Stimulated activated CD8-positive, alpha-beta memory T cell treated with anti-CD3 and anti-CD28 coated beads, Interleukin-12 subunit alpha, Interleukin-12 subunit beta, amount 100 ng/mL, for 24 hours (primary cell): ENCODE data around the gene PAX3.
"Not testable (repeated sequence)": the region's sequence is repeated elsewhere in the genome, so short reads cannot be mapped to it uniquely, and the experiment has no call there.

ENCODE experiments used
- DNase-seq: peaks from one replicate; pipeline ENCODE4 v3.0.0-alpha.2; 2020; ENCODE audit errors: extremely low read depth

Gene PAX3

DNA sequence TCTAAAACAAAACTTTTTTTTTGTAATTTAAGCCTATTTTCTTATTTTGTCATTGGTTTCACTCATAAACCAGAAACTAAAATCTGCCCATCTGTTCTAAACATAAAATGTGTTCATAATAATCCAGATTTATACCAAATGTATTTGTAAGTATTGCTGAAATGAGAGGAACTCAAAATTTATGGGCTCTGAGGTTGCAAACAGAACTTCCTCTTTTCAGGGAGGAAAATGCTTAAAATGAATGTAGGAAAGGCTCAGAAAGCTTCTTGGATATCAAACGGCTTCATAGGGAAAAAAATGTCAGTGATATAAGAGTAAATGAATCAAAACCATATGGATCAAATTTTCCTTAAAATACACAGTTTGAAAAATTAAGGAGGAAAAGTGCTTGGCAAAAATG, 83.9 kb downstream of the PAX3 start:
- no peak for DNase-seq

GRCh38 chr2:222213049-222213448, 85.7 kb downstream of the PAX3 start:
- no peak for DNase-seq

DNA sequence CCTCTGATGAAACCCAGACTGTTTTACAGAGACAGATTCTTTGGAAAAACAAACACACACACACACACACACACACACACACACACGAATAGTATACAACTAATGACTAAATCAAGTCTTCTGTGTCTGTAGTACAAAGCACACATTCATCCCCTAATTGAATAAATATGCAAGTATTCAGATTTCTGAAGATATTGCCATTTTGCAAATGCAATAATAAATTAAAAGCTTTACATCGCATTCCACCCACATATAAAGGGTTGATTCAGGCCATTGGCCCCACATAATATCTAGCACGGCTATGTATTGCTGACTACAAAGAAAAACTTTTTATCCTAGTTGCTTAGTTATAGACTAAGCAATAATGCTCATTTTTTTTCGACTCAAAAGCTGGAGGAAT, 86.2 kb downstream of the PAX3 start:
- DNase-seq: no peak

DNA sequence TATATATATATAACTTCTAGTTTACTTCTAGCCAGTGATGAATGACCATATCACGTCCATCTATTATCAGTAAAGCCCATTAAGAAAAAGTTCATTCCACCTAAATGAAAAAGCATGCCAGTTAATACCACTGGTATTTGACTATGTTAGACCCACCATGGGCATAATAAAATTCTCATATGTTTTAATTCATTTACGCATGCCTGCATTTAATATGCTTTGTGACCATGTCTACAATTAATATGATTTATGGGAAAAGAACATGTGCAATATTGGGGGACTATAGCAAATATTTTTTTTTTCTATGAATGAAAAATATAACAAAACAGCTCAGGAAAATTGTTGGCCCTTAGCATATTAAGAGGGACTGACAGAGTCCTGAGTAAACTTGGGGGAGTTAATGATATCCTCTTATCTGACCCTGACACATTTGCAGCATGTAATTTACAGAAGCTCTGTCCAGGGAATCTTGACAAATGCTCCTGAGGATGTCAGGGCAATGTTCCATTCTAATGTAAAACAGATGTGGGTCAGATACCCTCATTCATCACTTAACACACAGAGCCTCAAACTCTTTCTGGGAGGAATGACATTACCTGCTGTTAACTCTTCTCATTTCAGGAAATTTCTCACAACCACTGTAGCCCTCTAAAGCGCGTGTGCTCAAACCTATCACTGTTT, 90.6 kb downstream of the PAX3 start:
- no peak for DNase-seq

- DNase-seq: no peak
Observed at GRCh38 chr2:222205136-222205535, 93.7 kb downstream of the PAX3 start.

GRCh38 chr2:222203041-222203440, 95.8 kb downstream of the PAX3 start:
- DNase-seq: no peak

DNA sequence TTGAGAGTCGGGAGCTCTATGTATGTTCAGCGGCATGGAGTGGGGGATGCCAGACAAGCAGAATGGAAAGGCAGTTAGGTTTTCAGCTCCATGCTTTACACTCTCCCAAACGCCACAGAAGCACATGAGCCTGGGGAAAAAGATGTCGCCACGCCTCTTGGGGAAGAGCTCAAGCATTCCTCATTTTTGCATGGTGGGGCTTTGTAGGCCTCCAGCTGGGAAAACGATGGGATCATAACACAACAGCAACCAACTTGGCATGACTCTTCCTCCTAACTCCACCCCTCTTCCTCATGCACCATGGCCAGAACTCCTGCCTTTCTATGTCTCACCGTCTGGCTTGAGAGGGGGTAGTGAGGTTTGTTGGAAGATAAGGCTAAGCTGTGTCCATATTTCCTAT, 102.6 kb downstream of the PAX3 start:
- DNase-seq: no peak

GRCh38 chr2:222194669-222195068, 104.1 kb downstream of the PAX3 start:
- no peak for DNase-seq

GRCh38 chr2:222193328-222193983, 105.3 kb downstream of the PAX3 start:
- no peak for DNase-seq

- DNase-seq: no peak
Observed at GRCh38 chr2:222180619-222181018, 118.2 kb downstream of the PAX3 start.

DNA sequence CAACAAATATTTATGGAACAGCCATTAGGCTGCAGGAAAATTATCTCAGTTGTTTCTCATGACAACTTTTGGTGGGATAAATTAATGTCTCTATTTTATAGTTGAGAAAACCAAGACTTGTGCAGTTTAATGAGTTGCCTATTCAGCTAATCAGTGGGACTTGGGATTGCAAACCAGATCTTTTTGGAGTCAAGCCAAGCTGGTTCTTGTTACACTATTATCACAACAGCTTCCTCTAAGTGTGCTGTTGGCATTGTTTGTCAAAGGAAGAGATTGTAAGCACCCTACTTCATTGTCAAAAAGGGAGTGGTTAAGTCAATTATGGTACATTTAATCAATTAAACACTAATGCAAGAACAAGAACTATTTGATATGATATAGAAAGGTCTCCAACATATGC, 119.2 kb downstream of the PAX3 start:
- DNase-seq: no peak

GRCh38 chr2:222178450-222178849, 120.3 kb downstream of the PAX3 start:
- DNase-seq: no peak

GRCh38 chr2:222176890-222177289, 121.9 kb downstream of the PAX3 start:
- DNase-seq: no peak

DNA sequence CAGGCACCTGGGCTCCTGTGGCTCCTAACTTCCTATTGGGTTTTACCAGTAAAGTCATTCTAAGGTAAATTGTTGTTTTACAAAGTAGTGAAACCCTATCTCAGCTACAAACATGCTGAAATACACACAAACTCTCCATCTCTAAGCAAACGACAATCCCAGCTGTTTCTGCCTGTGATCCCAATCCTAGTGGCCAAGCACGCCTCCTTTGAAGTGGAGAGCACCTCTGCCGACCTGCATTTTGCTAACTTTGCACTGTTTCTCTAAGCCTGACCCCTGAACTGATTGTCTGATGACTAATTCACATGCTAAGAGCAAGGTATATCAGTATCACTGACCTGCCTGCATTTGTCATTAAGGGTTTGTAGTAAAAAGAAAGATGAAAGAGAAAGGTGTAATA, 124.3 kb downstream of the PAX3 start:
- no peak for DNase-seq

DNA sequence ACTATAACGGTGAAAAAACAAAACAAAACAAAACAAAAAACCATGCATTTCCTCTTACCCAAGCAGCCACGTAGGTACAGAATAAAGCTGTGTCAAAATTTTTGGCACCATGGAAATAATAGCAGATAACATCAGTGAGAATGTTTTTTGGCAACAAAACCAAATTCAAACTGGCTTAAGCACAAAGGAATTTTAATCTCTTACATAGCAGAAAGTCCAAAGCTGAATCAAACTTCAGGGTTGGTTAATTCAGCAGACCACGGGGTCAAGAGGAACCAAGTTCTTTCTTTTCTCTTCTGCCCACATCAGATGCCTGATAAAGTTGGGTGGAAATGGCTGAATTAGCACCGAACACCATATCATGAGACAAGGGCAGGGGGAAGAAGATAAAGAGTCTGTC, 129.5 kb downstream of the PAX3 start:
- DNase-seq: no peak

DNA sequence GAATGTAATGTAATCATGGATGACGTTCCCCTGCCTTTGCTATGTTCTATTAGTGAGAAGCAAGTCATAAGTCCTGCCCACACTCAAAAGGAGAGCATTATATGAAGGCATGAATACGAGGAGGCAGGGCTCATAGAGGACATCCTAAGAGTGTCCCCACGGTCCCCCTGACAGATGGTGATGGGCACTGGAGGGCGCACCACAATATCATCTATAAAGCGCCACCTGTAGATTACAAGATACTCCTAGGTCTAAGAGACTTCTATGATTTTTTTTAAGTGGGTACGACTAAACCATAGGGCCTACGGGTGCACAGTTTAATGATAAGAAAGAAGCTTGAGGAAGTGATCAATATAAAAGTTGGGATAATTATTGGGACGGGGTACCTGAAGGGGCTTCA, 131.0 kb downstream of the PAX3 start:
- DNase-seq: no peak

DNA sequence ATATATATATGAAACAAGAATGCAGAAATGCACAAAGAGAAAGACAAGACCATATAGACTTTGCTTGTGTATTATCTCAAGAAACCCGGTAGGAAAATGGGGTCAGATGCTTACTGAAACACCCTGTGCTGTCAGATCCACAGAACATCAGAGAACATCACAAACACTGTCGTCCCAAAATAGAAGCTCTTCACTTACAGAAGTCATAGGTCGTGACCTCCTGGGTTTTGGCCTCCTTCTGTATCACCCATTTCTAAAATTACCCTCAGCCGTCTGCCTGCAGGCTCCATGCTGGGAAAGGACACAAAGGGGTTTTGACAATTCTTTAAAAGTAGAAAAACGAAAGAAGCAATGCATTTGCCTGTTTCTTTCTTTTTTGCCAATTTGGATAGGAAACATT, 137.9 kb downstream of the PAX3 start:
- no peak for DNase-seq

DNA sequence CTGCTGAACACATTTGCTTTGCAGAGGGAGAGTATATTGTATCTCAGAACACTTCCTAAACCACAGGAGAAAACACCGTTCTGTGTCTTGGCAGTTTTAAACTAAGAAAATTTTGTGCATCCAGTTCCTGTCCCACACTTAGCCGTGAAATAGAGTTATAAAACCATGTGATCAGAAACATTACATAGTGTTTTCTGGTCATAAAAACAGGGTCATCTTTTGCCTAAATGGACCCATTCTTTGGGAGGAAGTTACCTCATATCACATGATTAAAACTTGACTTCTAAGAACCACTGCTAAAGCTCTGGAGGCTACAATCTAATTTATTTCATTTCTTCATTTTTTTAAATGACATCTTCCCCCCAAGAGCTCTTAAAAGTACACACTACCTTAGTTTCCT, 138.7 kb downstream of the PAX3 start:
- no peak for DNase-seq

DNA sequence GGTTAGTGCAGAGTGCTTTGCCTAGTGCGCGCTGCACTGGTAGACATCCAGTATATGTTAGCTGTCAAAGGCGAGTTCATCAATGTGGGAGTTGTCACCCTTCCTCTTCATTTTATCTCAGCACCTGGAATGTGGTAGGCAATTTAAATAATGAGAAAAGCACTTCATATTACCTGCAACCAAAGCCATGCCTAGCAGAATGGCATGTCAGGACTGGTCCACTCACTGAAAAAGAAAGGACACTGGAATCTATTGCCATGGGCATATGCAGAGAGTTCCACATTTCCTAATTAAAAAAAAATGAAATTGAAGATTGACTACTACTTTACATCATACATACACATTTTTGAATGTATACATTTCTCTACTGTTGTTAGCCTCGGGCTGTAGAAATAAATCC, 139.6 kb downstream of the PAX3 start:
- DNase-seq: no peak

GRCh38 chr2:222155003-222155664, 143.7 kb downstream of the PAX3 start:
- not testable (repeated sequence) for DNase-seq
